ENCODE measurements around the gene EEIG1.

EEIG1 gene

DNA sequence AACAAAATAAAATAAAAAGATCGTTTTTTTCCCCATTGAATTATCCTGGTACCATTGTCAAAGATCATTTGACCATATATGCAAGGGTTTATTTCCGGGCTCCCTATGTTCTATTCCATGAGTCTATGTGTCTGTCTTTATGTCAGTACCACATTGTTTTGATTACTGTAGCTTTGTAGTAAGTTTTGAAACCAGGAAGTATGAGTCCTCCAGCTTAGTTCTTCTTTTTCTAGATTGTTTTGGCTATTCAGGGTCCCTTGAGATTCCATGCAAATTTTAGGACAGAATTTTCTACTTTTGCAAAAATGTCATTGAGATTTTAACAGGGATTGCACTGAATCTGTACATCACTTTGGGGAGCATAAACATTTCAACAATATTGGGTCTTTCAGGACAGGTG is 18.7 kb upstream of the EEIG1 start:
- DNase-seq: no peak

- no peak for DNase-seq
These were observed 12.9 kb upstream of the EEIG1 start for GRCh38 chr9:127993721-127994120.

GRCh38 chr9:127991757-127992274 is 11.0 kb upstream of the EEIG1 start:
- DNase-seq: no peak

DNA sequence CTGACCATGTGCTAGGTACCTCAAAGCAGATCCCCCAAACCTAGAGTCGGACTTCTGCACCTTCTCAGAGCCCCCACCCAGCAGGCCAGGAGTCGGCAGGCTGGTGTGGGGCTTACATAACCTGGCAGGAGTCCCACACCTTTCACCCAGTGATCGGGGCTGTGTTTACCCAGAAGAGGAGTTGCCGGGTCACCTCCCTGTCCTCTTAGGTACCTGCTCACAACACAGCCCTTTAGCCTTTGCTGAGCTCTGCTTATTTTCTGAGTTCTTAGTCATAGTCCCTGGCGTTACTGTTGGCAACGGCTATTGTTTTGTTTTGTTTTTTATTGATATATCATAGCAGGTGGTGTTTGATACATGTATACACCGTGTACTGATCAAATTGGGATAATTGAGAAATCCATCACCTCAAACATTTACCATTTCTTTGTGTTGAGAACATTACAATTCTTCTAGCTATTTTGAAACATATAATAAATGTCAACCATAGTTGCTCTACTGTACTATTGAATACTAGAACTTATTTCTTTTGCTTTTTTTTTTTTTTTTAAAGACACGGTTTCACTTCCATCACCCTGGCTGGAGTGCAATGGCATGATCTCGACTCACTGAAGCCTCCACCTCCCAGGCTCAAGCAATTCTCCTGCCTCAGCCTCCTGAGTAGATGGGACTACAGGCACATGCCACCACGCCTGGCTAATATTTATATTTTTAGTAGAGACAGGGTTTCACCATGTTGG is 10.4 kb upstream of the EEIG1 start:
- peak; percentile 39 for DNase-seq

DNA sequence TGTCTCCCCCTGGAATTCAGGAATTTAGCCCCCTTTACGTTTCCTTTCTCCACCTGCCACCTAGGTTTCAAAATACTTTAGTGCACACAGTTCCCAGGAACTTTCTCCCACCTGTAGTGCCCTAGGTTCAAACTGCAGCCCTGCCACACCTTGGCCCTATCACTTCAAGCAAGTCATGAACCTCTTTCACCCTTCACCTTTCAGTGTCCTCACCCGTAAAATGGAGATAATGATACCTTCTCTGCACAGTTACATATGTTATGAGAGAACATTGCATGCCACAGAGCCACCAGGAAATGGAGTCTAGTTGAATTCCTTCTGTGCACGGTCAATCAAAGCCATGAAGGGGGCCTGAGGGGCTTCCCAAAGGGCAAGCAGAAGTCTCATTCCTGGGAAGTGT is 9.8 kb upstream of the EEIG1 start:
- DNase-seq: no peak

- no peak for DNase-seq
These were observed 8.3 kb upstream of the EEIG1 start for GRCh38 chr9:127989094-127989493.

- no peak for DNase-seq
These were observed 6.4 kb upstream of the EEIG1 start for GRCh38 chr9:127987103-127987614.

GRCh38 chr9:127985011-127985410 is 4.2 kb upstream of the EEIG1 start:
- no peak for DNase-seq

DNA sequence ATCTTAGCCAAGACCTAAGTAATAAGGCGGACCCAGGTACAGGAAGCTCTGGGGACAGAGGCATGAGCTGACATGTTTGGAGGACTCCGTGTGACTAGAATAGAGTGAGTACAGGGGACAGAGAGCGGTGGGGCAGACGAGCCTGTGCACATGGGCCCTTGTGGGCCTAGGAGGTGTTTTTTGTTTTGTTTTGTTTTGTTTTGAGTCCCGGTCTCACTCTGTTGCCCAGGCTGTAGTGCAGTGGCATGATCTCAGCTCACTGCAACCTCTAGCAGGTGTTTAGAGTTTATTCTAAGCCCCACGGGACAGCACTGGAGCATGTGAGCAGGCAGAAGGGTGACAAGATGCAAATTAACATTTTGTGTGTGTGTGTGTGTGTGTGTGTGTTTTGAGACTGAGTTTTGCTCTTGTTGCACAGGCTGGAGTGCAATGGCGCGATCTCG is 3.1 kb upstream of the EEIG1 start:
- DNase-seq: peak; percentile 82

DNA sequence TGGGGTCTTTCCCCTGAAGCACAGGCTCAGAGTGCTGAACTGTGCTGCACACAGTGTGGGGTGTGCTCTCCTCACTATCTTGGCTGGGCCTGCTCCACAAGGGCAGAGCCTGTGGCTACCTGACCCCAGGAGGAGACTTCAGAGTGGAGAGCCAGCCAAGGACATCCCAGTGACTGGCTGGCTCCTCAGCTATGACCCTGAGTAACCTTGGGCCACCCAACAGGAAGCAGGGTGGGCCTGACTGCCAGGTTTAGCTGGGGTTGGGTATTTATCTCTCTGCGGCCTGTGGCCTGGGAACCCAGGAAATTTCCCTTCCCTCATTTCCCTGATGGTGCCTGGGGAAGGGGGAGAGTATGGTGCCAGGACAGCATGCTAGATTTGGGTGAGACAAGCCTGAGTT is 2.1 kb upstream of the EEIG1 start:
- no peak for DNase-seq

GRCh38 chr9:127981559-127982121 is 851 bp upstream of the EEIG1 start:
- no peak for DNase-seq

DNA sequence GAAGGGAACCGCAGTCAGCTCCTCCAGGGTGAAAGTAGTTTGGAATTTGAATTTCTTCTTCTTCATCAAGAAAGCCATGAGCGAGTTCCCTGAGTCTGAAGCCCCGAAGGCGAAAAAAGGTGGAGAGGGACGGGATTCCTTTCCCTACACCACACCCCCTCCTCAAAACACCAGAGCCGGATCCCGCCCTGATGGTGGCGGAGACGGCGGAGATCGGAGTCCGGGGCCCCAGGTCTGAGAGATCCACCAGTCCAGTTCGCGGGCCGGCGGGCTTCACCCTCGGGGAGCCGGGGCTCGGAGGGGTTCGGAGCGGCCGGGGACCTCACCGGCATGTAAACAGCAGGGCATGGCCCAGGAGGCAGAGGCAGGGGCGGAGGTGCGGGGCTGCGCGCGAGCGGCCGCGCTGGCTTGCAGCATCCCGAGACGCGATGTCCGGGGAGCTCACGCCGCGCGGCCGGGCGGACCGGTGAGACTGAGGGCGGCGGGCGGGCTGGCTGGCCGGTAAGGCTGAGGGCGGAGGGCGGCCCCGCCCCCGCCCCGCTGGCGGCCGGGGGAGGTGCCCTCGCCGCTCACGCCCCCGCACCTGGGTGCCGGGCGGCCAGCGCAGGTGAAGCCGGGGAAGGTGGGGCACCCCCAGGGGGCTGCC is 606 bp downstream of the EEIG1 start:
- no peak for DNase-seq

GRCh38 chr9:127979333-127980059 is 1.3 kb downstream of the EEIG1 start:
- no peak for DNase-seq

- DNase-seq: no peak
These were observed 1.8 kb downstream of the EEIG1 start for GRCh38 chr9:127979015-127979332.

DNA sequence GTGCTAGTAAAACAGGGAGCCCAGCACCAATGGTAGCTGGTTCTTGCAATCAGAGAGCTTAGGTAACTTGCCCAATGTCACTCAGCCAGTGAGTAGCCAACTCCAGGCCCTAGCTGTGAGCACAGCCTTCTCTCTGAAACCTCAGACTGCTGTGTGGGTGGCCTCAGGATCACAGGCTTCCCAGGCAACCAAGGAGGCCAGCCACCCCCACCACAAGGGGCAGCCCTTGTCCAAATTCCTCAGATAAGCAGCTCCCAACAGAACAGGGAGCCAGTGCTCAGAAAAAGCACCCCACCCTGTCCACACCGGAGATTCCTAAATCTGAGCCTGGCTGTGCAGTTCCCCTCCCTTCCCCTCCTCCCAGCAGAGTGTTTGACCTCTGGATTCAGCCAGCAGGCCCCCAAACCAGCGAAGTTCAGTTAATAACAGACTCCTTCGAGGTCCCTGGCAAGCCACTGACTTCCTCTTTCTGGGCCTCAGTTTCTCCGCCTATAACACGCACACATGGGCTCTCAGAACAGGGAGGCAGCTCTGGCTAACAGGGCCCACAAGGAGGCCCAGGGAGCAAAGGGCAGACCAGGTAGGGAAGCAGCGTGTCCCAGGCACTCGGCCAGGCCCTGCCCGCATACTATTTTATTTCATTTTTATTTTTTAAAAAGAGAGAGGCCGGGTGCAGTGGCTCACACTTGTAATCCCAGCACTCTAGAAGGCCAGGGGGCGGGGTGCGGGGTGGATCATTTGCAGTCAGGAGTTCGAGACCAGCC is 2.7 kb downstream of the EEIG1 start:
- DNase-seq: no peak

- DNase-seq: no peak
These were observed 3.5 kb downstream of the EEIG1 start for GRCh38 chr9:127977009-127977883.

DNA sequence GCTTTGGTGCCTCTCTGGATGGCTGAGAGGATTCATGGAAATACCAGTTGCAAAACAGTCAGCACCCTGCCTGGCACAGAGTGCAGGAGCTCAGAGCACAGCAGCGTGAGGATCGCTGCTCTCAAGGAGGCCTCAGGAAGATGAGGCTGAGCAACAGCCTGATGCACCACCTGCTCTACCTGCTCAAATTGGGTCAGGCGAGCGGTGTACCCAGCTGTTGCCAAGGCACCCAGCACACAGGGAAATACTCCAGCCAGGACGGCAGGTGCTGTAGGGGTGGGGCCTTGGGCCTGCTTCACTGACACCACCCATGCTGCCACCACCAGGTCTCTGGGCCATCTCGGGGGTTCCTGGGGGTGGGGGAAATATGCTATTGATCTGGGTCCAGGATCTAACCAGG is 4.3 kb downstream of the EEIG1 start:
- DNase-seq: peak; percentile 79

GRCh38 chr9:127975376-127976315 is 5.1 kb downstream of the EEIG1 start:
- no peak for DNase-seq

DNA sequence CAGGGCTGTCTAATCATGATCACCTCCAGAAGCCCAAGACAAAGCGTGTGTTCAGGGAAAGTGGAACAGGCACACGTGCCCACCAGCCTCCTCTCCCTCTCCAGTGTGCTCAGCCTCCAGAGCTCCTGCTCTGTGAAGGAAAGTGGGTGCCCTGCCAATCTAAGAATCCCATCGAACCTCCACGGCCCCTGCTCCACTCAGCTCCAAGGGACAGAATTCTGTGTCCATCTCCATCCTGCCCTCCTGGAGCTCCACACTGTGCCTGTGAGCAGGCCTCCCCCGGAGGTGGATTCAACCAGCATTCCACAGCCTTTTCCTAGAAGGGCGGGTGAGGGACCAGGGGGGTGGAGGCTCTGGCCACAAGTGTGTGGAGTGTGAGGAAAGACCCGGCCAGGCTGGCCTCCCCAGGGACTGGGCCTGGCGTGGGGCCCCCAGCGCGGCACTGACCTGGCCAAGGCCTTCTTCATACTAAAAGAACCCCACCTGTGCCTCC is 6.0 kb downstream of the EEIG1 start:
- DNase-seq: no peak

Measured in NCI-H1436 (cell line).